ENCODE data around the gene PEX11G.

Gene PEX11G

GRCh38 chr19:7429638-7430282 is 59.1 kb downstream of the PEX11G start:
- no peak for DNase-seq (ENCODE audit: low spot score)

- DNase-seq (ENCODE audit: low spot score) = no peak
Observed at GRCh38 chr19:7428651-7429113, 60.2 kb downstream of the PEX11G start.

- DNase-seq (ENCODE audit: low spot score) = no peak
Observed at GRCh38 chr19:7427944-7428343, 60.9 kb downstream of the PEX11G start.

- DNase-seq (ENCODE audit: low spot score) = no peak
Observed at GRCh38 chr19:7426986-7427385, 61.8 kb downstream of the PEX11G start.

All from CD4-positive, alpha-beta T cell treated with Interleukin-2 at 100 ng/mL for 4 hours (primary cell).